HG03135 (cell line): ENCODE data around the gene SDCCAG8.
A peak's percentile ranks its signal among the peaks of the same experiment; 100 is the strongest.

ENCODE experiments used
- ATAC-seq: cut with Tn5 transposase; IDR thresholded peaks from one replicate; pipeline ENCODE4 v1.9.1; 2021; ENCODE audit warnings: mild to moderate bottlenecking, moderate library complexity; ENCODE audit not compliant: unreplicated experiment

The SDCCAG8 gene

DNA sequence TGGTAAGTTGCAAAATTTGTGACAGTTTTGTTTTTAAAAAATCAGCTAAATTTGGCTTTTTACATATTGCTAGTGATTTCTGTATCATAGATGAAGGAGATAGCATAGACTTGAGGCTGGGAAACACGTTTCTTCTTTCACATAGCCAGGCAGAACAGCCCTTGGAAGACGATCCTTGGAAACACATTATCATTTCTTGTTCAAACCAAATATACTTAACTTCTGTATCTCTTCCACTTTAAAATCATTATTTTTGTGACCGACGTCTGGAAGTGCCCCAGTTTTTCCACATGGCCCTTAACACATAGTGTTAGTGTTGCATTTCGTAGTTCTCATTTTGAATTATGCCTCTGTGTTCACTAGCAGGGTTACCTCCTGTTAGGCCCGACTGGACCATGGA, 193.5 kb downstream of the SDCCAG8 start:
- no peak for ATAC-seq

DNA sequence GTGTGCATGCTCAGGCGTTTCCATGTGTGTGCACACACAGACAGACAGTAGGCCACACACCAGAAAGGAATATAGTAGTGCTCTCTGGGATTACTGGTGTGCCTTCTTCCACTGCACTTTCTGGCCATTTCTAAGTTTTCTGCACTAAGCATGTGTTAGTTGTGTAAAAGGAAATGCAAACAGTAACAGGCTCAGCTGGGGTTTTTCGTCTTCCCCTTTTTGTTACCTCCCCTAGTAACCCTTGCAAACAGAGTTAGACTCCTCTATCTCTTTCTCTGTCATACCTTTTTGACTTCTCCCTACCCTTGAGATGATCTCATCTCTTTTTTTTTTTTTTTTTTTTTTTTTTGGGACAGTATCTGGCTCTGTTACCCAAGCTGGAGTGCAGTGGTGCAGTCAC, 196.3 kb downstream of the SDCCAG8 start:
- ATAC-seq: no peak

DNA sequence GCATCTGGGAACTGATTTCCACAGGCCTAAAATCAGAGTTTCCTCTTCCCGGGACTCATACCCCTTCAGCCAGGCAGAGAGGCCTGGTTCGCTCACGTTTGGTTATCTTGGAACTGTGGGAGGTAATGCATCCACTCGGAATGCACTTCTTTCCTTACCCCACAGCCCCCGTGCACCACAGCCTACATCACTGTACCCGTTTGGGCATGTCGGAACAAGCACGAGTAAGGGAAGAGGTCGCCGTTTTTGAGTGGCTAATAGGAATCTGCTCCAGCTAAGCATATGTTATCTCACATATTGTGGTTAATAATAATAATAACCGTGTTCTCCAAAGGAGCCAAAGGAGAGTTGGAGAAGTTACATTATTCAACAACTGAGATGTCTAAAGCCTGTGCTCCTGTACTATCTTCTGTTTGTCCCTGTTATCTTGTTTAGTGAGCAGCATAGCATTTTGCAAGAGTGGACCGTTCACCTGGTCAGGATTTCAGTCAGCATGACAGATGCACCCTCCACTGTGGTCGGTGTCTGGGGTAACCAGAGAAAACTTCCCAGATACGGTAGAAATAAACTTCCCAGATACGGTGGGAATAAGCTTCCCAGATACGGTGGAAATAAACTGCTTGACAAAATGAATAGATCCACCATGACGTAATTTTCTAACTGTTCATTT, 198.6 kb downstream of the SDCCAG8 start:
- no peak for ATAC-seq

DNA sequence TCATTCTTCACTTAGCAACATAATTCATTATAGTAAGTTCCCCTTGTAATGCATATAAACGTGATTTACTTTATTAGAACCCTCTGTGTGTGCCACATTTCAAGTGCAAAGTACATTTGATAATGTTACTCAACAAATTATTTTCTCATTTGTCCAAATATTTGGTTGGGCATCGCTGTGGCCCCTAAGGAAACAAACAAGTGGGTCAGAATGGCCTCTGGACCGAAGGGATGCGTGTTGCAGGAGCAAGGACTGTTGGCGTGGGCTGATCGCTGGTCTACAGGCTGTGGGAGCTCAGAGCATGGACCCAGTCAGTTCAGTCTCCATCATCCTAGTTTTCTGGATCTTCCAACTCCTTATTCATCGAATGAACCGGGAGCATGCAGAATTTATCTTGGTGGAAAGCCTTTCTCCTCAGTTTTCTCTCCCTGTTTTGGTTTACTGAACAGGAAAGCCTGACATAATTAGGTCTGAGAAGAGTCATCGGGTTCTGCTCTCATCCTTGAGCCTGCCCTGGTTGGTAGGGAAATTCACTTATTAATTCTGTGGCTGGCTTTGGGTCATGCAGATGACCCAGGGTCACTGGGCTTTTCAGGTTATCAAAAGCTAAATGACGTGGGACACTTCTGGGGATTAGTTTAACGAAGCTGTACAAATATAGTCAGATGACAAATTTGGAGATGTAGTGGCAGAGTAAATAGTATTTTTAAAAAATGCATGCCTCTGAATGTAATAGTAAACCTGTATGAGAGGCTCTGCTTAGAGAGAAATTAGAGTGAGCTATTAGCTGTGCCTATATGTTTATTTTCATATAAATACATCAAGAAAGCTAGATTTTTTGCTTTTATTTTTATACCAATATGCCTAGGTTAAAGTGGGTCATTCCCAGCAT, 200.2 kb downstream of the SDCCAG8 start:
- ATAC-seq: no peak

DNA sequence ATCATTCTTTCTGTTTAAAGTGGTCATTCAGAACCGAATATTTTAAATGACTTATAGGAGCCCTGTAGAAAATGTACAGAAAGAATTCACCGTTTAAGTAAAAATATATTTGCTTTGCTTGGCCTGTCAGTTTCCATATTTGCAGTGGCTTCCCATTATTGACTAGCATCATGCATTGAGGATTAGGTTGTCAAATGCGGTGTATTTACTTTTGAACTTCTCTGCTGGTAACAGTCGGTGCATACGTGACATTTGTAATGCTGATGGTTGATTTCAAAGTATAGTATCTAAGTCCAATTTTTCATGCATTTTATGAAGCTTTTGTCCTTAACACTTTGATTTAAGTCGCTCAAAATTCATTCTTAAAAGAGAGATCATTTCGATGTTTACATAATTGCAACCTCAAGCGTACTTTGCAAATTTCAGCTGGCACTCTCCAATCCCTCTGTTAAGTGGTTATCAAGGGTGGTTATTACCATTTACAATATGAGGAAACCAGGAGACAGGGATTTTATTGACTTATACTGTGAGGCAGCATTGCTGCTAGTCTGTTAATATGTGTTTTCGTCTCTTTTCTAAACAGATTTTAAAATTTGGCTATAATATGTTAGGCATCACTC, 201.6 kb downstream of the SDCCAG8 start:
- ATAC-seq: no peak

DNA sequence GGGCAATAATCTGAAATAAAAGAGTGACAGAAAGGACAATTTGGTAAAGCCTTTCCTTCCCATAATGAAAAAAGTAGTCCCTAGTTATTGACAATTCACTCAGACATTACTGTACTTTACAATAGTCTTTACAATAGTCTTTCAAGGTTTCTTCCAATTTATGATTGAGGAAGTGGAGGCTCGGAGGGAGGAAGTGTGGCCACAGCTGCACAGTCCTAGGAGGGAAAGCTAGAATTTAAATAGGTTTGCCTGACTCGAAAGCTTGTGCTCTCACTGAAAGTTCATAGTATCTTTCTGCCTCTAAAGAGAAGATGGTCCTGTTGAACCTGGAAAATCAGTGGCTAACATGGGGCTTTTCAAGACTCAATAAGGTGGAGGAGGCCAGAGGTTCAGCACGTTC, 203.2 kb downstream of the SDCCAG8 start:
- ATAC-seq: no peak

DNA sequence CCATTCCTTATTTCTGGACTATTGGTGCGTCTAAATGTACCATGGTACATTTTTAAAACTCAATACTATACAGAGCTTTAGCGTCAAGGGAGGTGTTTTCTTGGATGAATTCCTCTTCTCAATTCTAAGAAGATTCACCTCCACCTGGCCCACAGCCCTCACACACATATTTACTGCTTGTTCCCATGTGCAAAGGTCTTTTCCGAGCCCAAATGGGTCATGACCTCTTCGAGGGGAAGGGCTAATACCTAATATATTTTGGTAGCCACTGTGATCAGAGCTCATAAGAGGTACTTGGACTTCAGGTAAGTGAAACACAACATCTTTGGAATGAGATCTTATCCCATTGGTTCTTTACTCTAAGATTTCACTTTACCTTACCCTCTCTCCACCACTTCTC, 205.9 kb downstream of the SDCCAG8 start:
- ATAC-seq: no peak

DNA sequence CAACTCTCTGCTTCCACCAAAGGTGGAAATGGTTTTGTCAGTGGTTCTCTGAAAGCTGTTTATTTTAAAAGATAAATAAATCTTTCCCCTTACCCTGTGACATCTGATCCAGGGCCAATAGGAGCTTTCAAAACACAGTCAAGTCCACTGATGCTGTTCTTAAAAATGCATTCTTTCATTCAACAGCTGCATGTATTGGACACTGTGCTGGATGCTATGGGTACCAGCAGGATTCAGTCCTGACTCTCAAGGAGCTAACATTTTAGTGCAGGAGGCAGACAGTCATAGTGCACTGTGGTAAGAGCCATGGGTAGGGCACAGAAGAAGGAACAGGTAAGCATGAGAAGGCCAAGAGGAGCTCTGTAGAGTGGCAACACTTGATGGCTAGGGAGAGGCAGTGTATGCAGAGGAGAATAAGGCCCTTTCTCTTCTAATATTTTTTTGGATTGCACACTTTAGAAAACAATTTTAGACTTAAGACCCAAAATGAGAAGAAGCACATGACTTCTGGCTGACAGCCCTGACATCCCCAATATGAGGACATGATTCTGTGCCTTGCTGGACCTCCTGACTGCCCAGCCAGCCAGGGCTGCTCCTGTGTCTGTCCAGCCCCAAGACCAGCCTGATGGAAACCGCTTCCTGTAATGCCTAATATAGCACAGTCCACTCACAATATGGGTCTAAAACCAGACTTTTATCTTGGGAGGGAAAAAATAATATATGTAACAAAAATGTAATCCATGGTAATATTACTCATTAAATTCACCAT, 207.3 kb downstream of the SDCCAG8 start:
- ATAC-seq: no peak

DNA sequence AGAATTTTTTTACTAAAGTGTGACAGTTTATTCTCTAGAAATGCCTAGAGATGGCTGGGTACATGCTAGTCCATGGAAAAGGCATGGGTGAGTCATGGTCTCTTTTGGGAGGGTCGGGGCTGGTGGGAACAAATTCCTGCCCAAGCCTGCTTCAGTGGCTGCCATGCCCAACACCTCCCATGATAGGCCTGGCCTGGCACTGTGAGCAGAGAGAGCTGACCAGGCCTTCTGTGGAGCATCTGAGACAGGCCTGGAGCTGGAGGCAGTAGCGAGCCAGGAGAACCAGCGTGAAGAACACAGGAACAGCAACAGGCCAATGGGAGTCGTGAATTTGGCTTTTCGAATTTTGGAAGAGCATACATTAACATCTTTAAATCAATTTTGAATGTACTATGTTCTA, 209.2 kb downstream of the SDCCAG8 start:
- no peak for ATAC-seq

DNA sequence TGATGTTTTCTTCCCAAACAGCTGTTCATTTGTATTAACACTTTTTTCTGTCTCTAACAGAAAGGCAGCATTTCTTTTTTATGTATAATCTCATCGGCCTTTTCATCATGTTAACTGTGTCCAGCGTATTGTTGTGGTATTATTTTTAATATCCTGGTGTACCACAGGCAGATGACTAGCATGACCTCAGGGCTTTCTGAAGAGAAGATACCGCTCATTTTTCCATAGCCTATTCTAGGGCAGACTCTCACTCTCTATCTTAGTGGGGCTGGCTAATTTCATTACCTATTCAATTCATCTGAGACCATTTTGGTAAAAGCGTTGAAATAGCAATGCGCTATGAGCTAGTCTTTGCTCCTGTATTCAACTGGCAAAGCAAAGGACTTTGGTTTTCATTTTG, 209.9 kb downstream of the SDCCAG8 start:
- no peak for ATAC-seq

DNA sequence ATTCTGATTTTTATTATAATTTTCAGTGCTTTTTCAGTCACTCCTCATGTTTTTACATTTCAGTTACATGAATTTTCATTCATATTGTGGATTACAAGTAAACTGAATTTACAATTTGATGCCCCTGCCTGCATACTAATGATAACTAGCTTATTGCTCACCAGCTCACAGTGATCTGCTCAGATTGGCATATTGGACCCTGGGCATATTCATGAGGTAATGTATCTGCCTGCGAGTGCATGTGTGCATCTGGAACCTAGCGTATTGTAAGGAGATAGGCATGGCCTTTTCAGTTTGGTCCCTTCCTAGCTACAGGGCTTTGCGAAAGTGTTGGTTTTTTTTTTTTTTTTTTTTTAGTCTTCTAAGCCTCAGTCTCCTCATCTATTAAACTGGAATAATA, 213.7 kb downstream of the SDCCAG8 start:
- no peak for ATAC-seq

DNA sequence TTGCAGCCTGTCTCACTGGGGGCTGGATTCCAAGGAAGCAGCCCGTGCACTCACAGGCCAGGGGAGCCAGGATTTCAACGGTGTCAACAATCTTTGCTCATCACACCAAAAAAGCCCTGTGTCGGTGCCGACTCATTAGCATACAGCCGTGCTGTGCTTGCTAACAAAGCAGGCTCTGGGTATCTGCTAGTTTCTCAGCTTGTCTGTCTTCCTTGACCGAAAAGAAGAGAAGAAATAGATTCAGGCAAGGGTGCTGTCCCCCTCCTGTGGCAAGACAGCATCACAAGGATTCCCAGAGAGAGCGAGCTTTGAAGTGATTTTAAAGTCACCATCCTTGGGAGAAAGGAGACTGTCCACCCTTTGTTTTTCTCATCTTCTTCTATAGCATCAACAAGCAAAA, 214.7 kb downstream of the SDCCAG8 start:
- no peak for ATAC-seq

DNA sequence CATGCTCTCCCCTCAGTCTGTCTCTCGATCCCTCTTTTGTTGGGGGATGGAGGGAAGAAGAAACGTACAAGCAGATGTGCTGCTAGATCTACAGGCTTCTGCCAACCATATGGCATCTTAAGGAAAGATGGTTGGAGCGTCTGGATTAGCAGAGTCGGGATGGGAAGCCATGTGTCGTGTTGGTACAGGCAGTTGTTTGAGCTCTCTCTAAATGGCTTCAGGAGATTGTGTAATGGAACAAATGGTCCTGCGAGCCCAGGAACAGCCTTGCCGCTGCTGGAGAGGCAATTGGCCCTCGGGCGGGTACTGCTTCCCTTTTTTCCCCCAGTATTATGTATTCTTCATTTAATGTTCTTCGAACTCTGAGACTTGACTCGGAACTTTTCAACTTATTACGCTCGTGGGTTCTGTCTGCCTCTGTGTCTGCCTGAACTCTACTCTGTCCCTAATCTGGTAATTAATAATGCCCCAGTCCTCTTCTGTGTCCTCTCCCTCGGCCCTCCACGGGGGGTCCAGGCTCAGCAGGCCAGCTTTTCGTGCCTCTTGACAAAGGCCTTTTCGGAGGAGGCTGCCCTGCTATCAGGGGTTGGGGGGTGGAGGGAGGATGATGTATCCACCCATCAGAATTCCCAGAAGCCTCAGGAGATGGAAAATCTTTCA, 215.3 kb downstream of the SDCCAG8 start:
- ATAC-seq: no peak

DNA sequence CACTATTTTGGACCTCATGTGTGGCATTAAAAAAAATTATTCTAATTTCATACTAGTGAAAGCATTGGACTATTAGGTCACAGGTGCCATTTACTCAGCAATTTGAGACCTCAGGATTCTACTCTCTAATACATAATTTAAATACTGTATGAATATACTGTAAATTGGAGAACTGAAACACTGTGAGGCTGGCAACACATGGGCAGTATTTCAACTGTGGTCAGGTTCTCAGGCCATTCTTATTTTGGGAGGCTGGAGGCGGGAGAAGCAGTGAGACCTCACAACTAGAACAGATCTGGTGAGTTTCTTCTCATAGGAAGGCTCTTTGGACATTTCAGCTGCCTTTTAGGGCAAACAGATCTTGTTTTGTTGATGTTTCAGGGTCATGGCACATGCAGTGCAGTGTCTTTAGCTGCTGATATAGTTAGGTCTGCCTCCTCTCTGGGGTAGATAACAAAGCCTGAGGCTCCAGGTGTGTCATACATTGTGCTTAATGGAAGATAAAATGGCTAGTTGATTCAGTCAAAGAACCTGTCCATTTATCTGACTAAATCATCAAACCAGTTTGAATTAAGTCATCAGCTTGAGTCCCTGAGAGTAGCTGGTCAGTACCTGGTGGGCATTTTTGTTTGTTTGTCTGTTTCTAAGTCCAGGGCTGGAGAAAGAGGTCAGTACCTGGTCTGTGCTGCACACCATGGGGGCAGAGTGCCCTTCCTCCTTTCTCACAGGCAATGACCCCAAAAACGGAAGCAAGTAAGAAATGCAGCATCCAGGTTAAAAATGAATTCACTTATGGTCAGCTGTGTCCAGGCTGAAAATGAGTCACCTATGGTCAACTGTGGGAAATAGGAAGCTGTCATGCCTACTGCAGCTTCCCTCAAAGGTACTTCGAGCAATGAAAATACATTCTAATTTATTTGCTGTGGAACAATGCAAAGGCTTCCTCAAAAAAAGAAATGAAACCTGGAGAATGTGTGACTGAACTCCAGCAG, 216.2 kb downstream of the SDCCAG8 start:
- peak; percentile 79 for ATAC-seq

DNA sequence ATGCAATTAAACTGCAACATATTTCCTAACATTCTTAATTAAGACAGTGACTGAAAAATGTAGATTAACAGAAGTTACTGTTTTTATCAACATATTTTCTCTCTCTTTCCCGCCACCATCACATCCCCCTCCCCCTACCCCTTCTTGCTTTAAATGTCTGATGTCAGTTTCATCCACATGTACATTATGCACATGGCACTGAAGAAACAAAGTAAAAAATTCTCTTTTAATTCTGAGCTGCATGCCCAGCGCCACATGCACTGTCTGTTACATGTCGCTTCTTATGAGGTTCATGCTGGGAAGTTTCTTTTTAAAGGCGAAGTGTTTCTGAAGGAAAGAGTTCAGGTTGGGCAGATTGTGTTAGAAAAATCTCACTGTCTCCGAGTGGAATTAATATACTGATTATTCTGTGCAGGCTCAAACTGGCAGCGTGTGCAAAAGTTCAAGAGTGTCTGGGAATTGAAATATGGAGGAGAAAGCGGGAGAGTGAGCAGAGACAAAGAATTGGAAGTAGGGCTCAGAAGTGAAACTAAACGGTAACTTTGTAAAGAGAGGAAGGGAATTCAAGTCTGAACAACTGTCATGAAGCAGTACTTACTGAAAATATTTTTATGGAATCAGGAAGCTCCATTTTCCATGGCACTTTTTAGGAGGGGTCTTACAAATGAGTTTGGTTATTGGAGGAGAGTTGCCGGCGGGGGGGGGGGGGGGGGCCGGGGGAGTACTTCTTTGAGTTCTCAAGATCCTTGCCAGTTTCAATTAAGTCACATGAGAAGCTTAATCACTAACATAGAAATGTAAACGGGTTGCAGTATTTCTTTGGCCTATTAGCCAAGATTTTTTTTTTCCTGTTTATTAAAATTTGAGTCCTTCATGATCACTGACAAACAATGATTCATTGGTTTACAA, 217.6 kb downstream of the SDCCAG8 start:
- ATAC-seq: no peak

DNA sequence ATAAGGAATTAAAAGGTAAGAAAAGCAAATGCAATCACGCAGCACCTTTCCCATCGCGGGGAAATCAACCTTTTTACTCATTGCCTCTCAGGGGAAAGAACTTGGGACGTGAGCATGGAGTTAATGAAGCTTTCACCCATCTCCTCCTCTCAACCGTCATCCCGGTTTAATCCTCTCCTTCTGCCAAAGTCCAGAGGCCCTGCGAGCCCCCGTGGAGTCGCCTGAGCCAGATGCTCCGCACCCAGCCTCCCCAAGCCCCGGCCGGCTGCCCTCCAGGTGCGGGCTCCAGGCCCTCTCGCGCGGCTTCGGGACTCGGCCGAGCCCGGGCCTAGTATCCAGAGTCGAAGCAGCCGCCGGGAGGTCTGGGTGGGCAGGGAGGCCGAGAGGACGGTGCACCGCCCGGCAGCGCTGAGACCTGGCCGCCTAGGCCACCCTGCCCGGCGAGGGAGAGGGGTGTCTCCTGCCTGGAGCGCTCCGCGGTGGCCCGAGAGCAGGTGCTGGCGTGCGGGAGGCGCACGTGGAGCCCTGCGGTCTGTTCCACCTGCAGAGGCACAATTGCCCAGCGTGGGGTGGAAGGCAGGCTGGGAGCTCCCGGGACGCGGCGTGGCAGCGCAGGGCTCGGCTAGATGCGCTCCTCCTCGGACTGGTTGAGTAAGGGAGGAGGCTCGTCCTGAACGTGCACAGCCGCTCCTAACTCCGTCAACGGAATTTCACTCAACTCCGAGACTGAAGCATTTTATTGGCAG, 218.5 kb downstream of the SDCCAG8 start:
- no peak for ATAC-seq

DNA sequence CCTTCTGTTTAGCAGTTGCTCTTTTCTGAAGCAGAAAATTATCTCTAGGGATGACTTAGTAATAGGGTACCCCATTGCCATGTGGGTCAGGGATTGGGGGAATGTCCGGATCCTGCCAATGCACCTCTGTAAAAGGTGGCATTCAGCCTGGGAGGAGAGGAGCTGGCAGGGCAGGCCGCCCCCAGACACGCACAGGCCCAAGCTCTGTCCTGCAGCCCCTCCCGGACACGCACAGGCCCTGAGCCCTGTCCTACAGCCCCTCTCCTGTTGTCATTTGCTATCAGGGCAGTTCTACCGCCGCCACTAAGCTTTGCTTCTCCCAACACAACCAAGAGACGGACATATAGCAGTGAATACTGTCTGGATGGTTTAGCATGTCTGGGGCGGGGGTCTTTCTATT, 219.1 kb downstream of the SDCCAG8 start:
- ATAC-seq: no peak

DNA sequence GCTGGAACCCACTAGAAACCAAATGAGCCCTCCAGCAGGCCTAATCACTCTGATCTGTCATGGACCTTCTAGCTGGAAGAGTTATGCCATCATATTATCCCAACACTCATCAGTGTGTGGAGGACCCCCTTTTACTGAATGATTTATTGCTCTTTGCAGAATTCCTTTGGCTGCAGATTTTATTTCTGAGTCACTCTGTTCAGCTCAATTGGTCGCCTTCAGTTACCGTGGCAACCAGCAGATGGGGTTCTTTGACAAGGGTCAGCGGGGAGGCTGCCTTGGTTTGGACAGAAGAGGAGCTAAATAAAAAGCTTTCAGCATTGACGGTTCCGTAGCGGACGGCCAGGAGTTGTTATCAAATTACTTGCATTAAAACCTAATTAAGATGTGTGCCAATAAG, 220.1 kb downstream of the SDCCAG8 start:
- no peak for ATAC-seq
